ENCODE data around the gene FUS.

- TF ChIP-seq POLR2A (IDR thresholded peaks at IDR 0.05) (no peak), CTCF (IDR thresholded peaks at IDR 0.05) (no peak), EP300 (IDR thresholded peaks at IDR 0.05) (no peak)
Measured at GRCh38 chr16:31177136-31177535, 2.8 kb upstream of the FUS start.

Data from tibial nerve (tissue), 4 donors.